Measurements from ENCODE around the gene CCL14.
"Not testable (repeated sequence)": the region's sequence is repeated elsewhere in the genome, so short reads cannot be mapped to it uniquely, and the experiment has no call there.

The CCL14 gene

GRCh38 chr17:35947156-35947585 lies 39.4 kb downstream of the CCL14 start:
- no peak for DNase-seq (ENCODE audit: extremely low spot score, insufficient read length, low read depth)
- no peak for FAIRE-seq

- DNase-seq (ENCODE audit: extremely low spot score, insufficient read length, low read depth) (no peak), FAIRE-seq (no peak)
Measured at GRCh38 chr17:35944151-35944550, 42.4 kb downstream of the CCL14 start.

- no peak for DNase-seq (ENCODE audit: extremely low spot score, insufficient read length, low read depth)
- no peak for FAIRE-seq
Measured at GRCh38 chr17:35943537-35943936, 43.0 kb downstream of the CCL14 start, which contains the start of gene LYZL6. TSS of gene LYZL6 (minus strand) at chr17:35943713. CDS start at chr17:35939356, 4,357 bp downstream.

GRCh38 chr17:35942588-35943186 lies 43.8 kb downstream of the CCL14 start:
- DNase-seq (ENCODE audit: extremely low spot score, insufficient read length, low read depth) = no peak
- no peak for FAIRE-seq

- not testable (repeated sequence) for FAIRE-seq; DNase-seq (ENCODE audit: extremely low spot score, insufficient read length, low read depth)
Measured at GRCh38 chr17:35938492-35938891, 48.0 kb downstream of the CCL14 start.

GRCh38 chr17:35936063-35936462 lies 50.5 kb downstream of the CCL14 start:
- DNase-seq (ENCODE audit: extremely low spot score, insufficient read length, low read depth) (no peak), FAIRE-seq (no peak)

- FAIRE-seq = no peak
Measured at GRCh38 chr17:35934760-35935159, 51.8 kb downstream of the CCL14 start.

More at GRCh38 chr17:35934760-35935159, 51.8 kb downstream of the CCL14 start:
- DNase-seq (ENCODE audit: extremely low spot score, insufficient read length, low read depth) = no peak

All from GM18507 (cell line).